GM19463 (cell line): ENCODE measurements around the gene KRTAP19-2.
"Not testable (repeated sequence)": the region's sequence is repeated elsewhere in the genome, so short reads cannot be mapped to it uniquely, and the experiment has no call there.

ENCODE experiments used
- ATAC-seq: cut with Tn5 transposase; IDR thresholded peaks from one replicate; pipeline ENCODE4 v1.9.1; 2021; ENCODE audit warnings: mild to moderate bottlenecking, moderate library complexity; ENCODE audit not compliant: unreplicated experiment

KRTAP19-2 gene, protein sequence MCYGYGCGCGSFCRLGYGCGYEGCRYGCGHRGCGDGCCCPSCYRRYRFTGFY

DNA sequence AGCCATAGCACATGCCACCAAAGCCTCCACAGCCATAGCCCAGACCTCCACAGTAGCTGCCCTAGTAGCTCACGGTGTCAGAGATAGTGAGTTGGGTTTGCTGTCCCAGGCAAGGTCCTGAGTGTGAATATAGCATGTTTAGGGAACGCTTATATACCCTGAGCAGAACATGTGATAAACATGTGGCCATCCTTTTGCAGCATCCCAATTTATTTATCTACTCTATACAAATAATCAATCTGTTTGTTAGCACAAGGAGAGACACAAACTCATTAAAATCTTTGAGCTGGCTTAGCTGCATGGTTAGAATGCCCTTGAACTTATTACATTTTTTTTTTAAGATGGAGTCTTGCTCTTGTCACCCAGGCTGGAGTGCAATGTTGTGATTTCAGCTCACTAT lies at the start of gene KRTAP19-2:
KRTAP19-2 (minus strand) TSS at position 101 of the 400 bp plus-strand sequence; CDS start at position 13, 88 bp downstream.
- ATAC-seq, result no peak

DNA sequence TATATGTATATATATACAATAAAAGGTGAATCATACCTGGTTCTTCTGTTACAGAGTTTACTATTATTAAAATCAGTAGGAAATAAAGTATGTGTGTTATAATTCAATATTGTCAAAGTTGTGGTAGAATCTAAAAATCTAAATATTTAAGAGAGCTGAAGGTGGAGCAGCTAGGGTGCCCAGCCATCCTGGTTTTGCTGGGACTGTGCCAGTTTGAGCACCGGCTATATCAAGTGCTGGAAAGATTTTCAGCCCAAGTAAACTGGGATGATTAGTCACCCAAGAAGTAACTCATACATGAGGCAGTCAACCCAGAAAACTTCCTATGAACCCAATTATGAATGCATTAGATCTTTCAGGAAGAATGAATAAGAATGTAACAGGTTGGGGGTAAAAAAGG lies 31.6 kb upstream of the KRTAP19-2 start:
- ATAC-seq, result no peak

DNA sequence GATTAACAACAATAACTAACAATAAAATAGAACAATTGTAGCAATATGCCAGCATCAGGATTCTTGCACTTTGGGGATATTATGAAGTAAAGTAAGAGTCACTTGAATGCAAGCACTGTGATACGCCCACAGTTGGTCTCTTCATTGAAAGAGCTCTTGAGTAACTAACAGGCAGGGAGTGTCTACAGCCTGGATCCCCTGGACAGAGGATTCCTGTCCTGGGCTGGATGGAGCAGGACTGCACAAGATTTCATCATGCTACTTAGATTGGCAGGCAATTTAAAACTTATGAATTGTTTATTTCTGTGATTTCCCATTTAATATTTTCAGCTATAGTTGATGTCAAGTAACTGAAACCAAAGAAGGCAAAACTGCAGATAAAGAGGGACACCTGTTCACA lies 28.4 kb upstream of the KRTAP19-2 start:
- ATAC-seq, result no peak

DNA sequence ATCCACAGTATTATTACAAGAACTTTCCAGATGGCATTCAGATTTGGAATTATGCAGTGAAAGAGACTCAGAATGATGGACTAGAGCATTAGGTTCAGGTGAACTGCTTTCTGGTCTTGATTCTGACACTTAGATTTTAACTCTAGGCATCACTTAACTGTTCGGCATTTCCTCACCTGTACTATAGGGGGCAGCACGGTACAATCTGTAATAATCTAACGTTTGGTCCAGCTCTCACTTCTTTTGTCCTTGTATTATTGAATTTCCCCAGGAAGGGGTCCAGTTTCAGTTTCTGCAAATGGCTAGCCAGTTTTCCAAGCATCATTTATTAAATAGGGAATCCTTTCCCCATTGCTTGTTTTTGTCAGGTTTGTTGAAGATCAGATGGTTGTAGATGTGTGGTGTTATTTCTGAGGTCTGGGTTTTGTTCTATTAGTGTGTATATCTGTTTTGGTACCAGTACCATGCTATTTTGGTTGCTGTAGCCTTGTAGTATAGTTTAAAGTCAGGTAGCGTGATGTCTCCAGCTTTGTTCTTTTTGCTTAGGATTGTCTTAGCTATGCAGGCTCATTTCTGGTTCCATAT lies 18.5 kb upstream of the KRTAP19-2 start:
- not testable (repeated sequence) for ATAC-seq

DNA sequence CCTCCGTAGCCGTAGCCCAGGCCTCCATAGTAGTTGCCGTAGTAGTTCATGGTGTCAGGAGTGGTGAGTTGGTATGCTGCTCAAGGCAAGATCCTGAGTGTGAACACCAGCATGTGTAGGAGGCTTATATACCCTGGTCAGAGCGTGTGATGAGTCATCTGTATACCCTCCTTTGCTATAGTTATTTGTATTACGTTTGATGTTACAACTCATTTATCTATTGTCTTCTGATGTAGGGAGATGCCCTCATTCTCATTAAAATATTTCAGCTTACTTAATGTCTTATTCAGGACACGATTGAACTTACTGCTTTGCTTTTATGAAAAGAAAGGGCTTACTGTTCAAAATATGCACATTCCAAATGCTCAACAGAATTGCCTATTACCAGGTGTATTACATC lies 14.8 kb upstream of the KRTAP19-2 start, which contains the start of gene KRTAP19-5:
KRTAP19-5 (minus strand) TSS at position 101 of the 400 bp plus-strand sequence; CDS start at position 50, 51 bp downstream.
- no peak for ATAC-seq

DNA sequence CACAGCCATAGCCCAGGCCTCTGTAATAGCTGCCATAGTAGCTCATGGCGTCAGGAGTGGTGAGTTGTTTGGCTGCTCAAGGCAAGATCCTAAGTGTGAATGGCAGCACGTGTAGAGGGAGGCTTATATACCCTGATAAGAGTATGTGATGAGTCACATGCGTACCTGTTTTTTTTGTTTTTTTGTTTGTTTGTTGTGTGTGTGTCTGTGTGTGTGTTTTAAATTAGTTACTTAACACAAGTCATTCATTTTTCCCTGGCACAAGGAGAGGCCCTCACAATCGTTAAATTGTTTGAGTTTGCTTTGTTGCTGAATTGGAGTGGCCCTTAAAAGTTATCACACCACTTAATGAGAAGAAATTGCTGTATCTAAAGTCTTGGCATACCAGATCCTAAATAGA lies 9.8 kb upstream of the KRTAP19-2 start, which contains the start of gene KRTAP19-4:
KRTAP19-4 (minus strand) TSS at position 101 of the 400 bp plus-strand sequence; CDS start at position 46, 55 bp downstream.
- no peak for ATAC-seq

DNA sequence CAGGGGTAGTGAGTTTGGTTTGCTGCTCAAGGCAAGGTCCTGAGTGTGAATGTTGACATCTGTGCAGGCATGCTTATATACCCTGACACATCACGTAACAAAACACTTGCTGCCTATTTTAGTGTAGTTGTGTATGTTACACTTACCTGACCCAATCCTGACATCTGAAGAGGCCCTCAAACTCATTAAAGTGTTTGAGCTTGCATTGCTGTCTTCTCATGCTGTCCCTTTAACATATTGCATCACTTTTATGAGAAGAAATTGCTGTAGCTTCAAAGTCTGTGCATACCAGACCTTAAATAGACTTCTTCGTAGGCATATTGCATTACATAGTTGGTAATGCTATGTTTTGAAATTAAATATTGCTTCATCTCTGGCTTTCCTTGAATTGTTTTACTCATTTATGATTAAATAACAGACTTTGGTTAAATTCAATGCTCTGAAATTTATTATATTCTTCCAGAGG lies 4.8 kb upstream of the KRTAP19-2 start, which contains the start of gene KRTAP19-3:
KRTAP19-3 (minus strand) TSS at position 51 of the 466 bp plus-strand sequence. CDS start 56 bp downstream, outside the sequence.
- ATAC-seq, result no peak

DNA sequence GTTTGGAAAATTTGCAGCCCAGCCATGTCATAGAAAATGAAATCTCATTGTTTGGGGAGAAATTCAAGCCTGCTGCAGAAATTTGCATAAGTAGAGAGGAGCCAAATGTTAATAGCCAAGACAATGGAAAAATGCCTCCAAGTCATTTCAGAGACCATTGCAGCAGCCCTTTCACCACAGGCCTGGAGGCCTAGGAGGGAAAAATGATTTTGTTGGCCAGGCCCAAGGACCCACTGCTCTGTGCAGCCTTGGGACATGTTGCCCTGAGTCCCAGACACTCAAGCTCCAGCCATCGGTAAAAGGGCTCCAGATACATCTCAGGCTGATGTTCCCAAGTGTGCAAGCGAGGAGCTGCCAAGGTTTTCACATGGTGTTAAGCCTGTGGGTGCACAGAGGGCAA lies 1.1 kb downstream of the KRTAP19-2 start:
- ATAC-seq, result no peak

DNA sequence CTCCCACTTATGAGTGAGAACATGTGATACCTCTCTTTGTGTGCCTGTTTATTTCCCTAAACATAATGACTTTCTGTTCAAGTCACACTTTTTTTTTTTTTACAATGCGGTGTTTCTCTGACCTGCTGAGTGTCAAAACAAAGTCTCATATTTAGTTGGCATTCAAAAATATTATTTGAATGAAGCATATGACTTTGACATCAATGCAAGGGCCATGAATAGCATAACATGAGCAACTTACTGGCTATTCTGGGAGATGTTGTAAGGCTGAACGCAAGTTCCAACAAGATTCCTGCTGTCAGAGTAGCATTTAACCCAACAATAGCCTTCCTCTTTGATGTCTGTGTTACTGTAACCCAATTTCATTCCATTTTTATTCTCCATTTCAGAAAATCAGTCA lies 5.1 kb downstream of the KRTAP19-2 start:
- ATAC-seq, result no peak

DNA sequence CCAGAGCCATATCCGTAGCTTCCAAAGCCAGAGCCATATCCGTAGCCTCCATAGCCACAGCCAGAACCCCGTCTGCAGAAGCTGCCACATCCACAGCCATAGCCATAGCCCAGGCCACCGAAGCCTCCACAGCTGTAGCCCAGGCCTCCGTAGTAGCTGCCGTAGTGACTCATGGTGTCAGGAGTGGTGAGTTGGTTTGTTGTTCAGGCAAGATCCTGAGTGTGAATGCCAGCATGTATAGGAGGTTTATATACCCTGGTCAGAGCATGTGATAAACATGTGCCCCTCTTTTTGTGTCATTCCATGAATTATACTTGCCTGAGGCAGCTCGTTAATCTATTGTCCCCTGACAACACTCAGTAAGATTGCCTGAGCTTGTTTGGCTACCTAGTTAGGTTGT lies 7.1 kb downstream of the KRTAP19-2 start, which contains the start of gene KRTAP19-1:
KRTAP19-1 (minus strand) TSS at position 223 of the 400 bp plus-strand sequence; CDS start at position 173, 50 bp downstream.
- no peak for ATAC-seq

DNA sequence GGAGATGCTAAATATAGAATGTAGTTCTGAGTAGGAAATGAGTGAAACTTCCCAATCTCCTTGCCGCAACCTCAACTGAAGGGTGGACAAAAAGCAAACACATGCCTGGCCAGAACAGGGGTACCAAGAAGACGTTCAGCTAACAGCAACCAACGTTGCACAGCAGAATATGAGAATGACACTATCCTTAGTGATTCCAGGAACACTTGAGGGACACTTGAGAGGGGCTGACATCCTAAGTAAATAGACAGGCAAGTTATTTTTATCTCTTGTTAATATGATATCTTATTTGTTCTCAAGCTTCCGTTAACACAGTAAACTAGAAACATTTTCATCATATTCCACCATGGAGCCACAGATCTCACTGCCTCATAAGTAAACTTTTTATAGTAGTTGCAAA lies 8.0 kb downstream of the KRTAP19-2 start:
- ATAC-seq, result no peak

DNA sequence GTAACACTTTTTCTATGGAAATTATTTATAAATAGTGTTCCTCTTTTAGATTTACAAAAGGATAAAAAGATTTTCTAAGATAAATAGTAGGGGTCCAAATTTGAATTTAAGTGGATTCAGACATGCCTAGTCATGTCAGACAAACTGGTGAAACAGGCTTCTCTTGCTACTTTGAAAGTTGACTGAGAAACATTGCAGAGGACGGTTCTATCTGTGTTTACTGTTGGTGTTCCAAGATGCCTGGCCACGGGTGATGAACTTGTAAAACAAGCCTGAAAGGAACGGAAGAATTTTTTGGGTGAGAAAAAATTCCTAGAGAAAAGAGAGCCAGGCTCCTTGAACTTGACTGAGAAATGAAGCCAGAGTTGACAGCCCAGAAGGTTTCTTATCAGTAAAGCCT lies 9.2 kb downstream of the KRTAP19-2 start:
- ATAC-seq, result no peak

DNA sequence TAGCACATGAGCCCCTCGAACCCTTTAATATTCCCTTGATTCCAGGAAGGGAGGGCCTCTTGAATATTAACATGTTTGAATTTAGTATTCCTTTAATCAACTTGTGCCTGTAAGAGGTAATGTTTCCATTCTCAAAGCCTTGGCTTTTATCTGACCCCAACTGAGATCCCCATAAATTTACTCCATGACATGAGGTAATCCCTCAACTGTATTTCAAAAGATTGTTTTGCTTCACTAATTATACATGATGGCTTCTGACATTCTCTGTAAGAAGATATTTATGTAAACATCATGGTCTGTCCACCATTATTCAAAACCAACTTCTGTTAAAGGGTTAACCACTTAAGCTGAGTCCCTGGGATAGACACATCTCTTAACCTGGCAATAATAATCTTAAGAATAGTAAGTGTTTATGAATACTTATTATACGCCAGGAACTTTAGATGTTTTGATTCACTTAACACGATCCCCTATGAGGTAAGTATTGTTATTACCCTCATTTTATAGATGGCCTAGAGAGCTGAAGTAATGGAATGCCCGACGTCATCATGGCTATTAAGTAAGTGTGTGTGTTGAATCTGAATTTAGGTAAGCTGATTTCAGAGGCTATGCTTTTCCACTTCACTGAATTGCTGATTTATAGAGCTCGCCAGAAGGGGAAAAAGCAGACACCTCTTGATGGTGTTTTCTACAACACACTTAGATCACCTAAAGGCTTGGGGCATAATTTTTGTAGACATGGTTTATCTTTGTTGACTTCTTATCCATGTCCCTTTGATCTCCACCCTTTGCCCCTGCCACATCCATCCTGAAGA lies 18.1 kb downstream of the KRTAP19-2 start:
- no peak for ATAC-seq

DNA sequence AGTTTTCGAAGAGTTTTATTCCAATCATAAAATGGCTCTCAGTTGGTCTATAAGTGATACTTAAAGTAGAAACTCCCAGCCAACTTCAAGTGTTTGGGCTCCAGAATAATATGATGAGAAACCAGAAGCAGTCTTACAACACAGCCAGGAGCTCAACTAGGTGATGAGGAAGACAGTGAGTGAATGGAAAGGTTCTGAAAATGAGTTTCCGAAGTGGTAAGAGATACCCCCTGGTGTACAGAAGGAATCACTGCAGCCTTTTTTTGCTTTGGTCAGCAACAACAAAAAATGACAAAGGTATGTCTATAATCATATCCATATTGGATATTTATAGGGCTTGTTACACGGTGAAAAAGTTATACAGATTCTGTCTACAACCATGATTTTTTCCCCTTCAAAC lies 23.5 kb downstream of the KRTAP19-2 start:
- no peak for ATAC-seq

DNA sequence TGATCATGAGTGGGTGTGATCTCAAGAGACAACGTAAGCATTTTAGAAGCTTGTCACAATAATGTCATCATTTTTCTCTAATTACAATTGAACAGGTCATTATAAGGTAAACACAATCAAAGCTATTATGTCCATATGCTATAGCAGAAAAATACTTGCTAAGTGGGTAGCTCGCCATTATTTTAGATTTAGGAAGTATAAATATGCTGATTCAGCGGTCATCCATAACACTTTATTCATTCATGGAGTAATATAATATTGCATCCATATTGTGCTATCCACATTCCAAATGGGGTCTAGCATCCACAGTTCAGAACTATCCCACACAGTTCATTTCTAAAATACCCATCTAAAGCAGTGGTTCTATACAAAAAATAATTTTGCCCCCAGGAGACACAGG lies 38.7 kb downstream of the KRTAP19-2 start:
- no peak for ATAC-seq

DNA sequence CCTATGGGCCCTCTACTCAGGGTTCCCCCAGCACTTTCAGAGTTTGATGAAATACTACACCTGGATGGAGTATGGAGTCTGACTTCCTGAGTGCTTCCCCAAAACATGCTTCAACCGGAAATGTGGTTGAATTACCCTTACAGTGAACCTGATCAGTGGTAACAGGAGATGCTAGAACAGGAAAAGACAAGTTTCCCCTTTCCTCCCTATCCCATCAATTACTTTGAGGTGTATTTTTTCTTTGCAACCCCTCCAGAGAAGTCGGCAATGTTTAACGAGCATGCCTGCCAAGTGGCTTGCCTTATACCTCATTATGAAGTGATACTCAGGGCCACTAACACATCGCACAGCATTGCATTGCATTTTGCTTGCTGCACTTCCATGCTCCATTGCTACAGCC lies 40.2 kb downstream of the KRTAP19-2 start:
- ATAC-seq, result no peak

DNA sequence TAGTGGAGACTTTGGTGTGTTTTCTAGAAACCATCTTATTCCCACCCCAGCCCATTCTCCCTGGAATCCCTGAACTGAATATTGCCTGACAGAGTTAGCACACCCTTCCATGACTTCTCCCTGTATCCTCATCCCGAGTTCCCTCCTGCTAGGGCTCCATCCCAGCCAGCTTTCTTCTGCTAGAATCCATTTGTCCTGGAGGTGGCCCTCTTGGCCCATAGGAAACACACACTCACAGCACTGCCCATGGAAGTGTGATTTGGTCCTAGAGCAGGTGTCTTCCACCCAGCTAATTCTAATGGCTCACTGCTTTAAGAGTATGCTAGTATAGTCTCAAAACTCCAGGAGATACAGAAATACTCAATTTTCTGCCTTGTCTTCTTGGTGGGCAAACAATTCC lies 43.0 kb downstream of the KRTAP19-2 start:
- ATAC-seq, result no peak

DNA sequence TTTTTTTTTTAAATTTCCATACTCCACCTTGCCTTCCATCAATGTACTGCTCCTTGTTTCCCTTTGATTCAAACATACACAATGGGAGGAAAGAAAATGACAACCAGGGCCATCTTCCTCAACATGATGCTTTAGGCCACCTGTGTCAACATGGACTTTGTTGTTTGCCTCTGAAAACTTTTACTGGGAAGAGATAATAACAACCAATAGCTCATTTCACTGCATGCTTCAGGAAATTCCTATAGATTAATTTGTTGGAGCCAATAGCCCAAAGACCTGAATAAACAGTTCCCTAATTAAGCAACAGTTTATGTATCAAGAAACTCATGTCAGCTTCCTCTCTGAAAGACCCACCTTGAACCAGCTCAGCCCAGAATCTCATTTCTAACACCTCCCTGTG lies 44.0 kb downstream of the KRTAP19-2 start:
- ATAC-seq, result no peak

DNA sequence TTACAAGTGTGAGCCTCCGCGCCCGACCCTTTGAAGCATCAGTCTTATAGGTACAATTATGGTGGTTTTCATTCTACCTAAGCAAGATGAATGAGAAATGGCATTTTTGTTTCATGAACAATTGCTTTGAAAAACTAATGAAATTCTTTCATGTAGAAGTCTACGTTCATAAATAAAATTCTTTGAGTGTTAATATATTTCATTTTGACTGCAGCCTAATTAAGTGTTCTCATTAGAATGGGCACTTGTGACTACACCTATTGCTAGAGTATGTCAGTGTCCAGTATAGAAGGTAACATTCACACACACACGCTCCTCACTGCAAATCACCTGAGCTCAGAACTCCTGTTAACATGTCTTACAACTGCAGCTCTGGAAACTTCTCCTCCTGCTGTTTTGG lies 47.3 kb downstream of the KRTAP19-2 start, which contains the start of gene KRTAP15-1:
KRTAP15-1 (plus strand) TSS at position 301 of the 400 bp plus-strand sequence; CDS start at position 354, 53 bp downstream.
- no peak for ATAC-seq
